GM10266 (cell line): Measurements from ENCODE around the gene ELF4.

ENCODE experiments used
- DNase-seq: peaks from one replicate; pipeline ENCODE4 v3.0.0; 2012; ENCODE audit errors: extremely low spot score
- TF ChIP-seq, protein P1 (sequence below): IDR thresholded peaks from 2 replicates; pipeline ENCODE4 v1.5.1; 2012; ENCODE audit warnings: mild to moderate bottlenecking, low read depth; ENCODE audit not compliant: control insufficient read depth, insufficient read depth; ENCODE audit errors: missing control alignments

Gene ELF4

DNA sequence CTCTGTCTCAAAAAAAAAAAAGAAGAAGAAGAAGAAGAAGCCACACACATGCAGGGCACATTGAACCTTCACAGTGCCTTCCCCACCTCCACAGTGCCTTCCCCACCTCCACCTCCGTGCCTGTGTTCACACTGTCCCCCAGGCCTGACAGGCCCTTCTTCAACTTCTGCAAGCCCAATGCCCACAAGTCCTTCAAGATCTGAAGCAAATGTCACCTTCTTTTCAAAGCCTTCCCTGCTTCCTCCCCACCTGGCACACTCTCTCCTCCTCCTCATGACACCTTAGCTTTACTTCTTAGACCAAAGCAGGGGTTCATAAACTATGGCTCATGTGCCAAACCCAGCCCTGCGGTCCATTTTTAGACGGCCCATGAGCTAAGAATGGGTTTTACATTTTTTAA lies 19.9 kb downstream of the ELF4 start:
- DNase-seq: no peak
- TF ChIP-seq, protein P1, sequence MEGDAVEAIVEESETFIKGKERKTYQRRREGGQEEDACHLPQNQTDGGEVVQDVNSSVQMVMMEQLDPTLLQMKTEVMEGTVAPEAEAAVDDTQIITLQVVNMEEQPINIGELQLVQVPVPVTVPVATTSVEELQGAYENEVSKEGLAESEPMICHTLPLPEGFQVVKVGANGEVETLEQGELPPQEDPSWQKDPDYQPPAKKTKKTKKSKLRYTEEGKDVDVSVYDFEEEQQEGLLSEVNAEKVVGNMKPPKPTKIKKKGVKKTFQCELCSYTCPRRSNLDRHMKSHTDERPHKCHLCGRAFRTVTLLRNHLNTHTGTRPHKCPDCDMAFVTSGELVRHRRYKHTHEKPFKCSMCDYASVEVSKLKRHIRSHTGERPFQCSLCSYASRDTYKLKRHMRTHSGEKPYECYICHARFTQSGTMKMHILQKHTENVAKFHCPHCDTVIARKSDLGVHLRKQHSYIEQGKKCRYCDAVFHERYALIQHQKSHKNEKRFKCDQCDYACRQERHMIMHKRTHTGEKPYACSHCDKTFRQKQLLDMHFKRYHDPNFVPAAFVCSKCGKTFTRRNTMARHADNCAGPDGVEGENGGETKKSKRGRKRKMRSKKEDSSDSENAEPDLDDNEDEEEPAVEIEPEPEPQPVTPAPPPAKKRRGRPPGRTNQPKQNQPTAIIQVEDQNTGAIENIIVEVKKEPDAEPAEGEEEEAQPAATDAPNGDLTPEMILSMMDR: no peak

DNA sequence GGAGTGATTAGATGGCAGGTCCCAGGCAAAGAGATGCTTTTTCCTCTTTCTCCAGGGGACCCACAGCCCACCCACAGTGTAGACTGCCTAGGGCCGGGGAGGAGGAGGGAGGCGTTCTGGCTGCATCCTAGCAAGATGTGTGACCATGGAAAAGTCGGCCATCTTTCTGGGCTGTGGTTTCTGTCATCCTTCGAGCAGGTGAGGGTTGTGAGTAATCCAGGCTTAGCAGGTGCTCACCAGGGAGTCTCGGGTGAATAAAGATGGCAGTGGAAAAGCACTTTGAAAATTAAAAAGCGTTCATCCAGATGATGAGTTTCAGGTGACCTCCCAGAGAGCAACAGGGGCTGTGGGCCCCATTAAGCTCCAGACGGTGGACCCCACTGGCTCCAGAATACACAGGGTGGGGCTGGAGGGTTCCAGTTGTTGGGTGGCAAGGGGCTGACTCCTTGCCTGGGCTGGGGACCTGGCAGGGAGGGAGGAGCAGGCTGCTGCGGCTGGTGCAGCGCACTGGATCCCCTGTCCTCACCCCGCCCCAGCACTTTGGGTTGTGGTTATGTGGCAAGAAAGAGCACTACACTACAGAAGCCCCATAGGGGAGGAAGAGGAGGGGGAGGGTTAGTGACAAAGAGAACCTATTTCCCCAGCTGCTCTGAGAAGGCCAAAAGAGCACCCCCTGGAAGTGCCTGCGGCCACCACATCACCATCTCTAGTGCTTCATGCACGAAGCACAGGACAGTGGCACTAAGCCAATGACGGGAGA lies 23.7 kb downstream of the ELF4 start:
- DNase-seq: peak; percentile 43
- TF ChIP-seq, protein P1: no peak

DNA sequence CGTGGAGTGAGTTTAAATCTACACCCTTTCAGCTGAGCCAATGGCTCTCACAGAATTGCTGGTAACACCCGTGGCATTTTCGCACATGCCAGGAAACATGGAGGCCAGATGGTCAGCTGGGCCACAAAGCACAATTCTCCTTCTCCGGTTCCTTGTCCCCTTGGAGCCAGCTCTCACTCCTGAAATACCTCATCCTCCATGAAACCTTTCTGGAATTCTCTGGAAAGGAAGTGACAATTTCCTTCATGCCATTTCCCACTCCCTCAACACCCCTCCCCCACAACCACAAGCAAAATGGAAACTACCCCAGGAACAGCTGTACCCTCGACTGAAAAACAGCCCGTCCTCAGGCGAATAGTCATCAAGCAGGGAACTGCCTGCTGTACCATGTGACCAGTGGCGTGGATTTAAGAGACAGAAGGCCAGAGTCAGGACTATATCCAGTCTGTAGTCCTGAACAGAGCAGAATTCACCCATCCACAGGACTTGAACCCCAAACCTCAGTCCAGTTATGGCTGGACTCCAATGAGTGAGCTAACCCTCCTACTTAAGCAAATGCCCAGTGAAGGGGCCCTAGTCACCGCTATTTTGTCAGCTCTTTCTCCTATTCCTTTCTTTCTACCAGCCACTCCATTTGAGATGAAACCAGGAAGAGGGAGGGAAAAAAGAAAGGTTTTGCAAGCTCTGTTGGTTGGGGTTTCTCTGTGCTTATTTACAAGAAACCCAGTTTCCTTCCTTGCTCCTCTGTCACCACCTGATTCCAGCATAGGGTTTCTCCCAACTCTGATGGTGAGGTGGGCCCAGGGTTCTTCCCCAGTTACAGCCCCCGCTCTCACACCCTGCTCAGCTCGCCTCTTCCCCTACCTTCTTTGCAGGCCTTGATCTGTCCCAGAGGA lies 24.5 kb downstream of the ELF4 start:
- DNase-seq: no peak
- TF ChIP-seq, protein P1: no peak

DNA sequence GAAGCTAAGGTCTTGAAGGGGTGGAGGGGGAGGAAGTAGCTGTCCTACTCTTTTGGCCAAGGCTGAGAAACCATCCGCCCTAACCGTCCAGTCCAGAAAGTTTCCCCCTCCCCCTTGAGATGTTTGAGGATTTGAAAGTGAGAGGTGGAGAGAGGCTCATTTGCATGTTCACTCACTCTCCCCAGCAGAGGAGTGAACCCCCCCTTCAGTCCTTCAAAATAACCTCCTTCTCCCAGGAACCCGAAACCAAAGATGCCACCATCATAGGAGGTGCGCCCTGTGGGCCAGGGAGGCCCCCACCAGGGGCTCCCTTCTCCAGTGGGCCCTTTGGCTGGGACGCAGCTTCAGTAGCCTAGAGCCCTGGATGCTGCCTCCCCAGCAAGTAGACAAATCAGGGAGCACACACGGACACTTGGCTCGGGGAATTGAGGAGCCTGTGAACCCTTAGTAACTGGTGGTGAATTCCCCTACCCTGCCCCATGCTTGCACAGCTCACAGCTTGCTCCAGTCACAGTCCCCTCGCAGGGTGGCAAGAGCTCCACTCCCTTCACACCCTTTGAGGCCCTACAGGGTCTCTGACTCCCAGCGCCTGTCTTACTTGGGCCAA lies 25.6 kb downstream of the ELF4 start:
- TF ChIP-seq, protein P1: no peak
- peak; percentile 55 for DNase-seq

DNA sequence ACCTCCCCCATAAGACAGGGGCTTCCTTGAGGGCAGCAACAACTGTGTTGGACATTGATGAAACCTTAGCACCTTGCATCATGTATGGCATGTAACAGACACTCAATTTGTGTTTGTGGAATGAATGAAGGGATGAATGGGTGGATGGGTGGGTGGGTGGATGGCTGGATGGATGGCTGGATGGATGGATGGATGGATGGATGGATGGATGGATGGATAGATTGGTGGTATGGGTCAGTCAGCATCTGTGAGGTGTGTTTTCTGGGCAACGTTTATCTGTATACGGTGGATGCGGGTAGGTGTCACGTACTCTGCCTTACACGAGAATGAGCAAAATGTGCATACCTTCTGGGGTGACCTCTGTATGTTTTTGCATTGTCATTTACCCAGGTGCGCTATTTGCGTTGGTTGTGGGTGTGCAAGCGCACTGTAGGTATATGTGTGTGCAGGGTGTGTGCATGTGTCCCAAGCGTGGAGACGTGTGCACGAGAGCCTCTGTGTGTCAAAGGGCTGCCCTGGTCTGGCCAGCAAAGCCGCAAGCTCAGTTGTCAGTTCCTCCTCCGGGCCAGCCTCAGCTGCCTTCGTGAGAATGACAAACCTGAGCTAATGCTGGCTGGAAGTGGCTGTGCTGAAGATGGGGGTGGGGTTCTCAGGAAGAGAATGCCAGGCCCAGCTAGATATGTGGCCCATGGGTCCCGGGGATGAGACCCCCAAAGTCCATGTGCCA lies 26.5 kb downstream of the ELF4 start:
- DNase-seq: peak; percentile 40
- TF ChIP-seq, protein P1: no peak

DNA sequence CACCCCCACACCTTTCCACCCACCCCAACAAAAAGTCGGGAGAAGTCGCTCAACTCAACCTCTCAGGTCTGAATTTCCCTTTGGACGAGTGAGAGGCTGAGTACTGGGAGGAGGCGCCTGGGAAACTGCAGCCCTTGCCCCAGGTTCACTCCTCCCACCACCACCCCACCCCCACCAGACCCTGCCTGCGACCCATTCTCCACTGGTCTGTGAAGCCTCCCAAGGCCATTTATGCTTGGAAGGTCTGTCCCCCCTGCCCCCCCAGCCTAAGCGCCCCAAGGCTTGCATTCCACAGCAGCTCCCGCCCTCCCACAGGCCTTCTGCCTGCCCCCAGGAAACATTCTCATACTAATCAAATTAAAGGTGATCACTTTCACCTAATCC lies 27.2 kb downstream of the ELF4 start:
- no peak for DNase-seq
- TF ChIP-seq, protein P1: no peak
